Ovary (tissue), 9 donors: ENCODE results near the gene THY1. TPM values are rescaled to one million over a fixed set of nuclear protein-coding genes. Genes with fewer than 3 reads are reported as not detected.

ENCODE experiments used
- DNase-seq, 5 donors: peaks; one replicate each; pipeline ENCODE4 v3.0.0-alpha.2; 2019 to 2020
- H3K27ac ChIP-seq, 2 donors: fragments of 200-600 bp; one replicate each; pipeline versions ENCODE4 v1.5.1 to v1.8.0; 2019 to 2022
- H3K27me3 ChIP-seq: fragments of 200-600 bp; one replicate; pipeline ENCODE4 v1.8.0; 2022
- H3K36me3 ChIP-seq: fragments of 200-600 bp; sonication (generic); one replicate; pipeline ENCODE4 v1.5.1; 2019
- H3K4me1 ChIP-seq: one replicate; pipeline ENCODE4 v1.8.1; 2013; ENCODE audit warnings: mild to moderate bottlenecking, moderate library complexity; ENCODE audit not compliant: insufficient read depth
- H3K4me3 ChIP-seq: fragments of 200-600 bp; sonication (generic); one replicate; pipeline ENCODE4 v1.5.1; 2017
- H3K9me3 ChIP-seq, 2 donors: fragments of 200-600 bp in 1 of 2; sonication (generic) in 1 of 2; one replicate each; pipeline versions ENCODE4 v1.5.1 to v1.8.1; 2013 to 2019; ENCODE audit warnings: mild to moderate bottlenecking in 1 of 2, moderate library complexity in 1 of 2
- CTCF ChIP-seq, 3 donors: fragments of 450-650 bp in 2 of 3; fragments of 200-600 bp in 1 of 3; IDR thresholded peaks; one replicate each; pipeline versions ENCODE4 v1.5.1 to v1.8.0; 2016 to 2022; ENCODE audit warnings: antibody characterized with exemption in 3 of 3, mild to moderate bottlenecking in 1 of 3
- EP300 ChIP-seq: sonication (generic); formaldehyde crosslinking; IDR thresholded peaks from one replicate; pipeline ENCODE4 v1.6.1; 2017; ENCODE audit warnings: antibody characterized with exemption
- POLR2A ChIP-seq: fragments of 450-650 bp; IDR thresholded peaks from one replicate; pipeline ENCODE4 v1.6.1; 2017; ENCODE audit warnings: antibody characterized with exemption, mild to moderate bottlenecking, moderate library complexity
- WGBS, 3 donors: extraction: QIAGEN DNeasy Blood & Tissue Kit in 1 of 3; methylation state at CpG; one replicate each; pipeline versions ENCODE4 v1.1.5 to v1.1.7; 2013 to 2017; 5-methylcytosine and 5-hydroxymethylcytosine counted together
- intact Hi-C, 4 donors: fragments of 100-400 bp; cut with DNase I; formaldehyde crosslinking; loops; one replicate each; pipeline versions ENCODE4 v1.11.0 to v1.15.1; 2022 to 2023
- polyA plus RNA-seq, 2 donors: library from polyadenylated mRNA; stranded (reverse); fragments of 200-250 nt in 1 of 2; fragments of 350-450 nt in 1 of 2; fragmentation: Illumina TruSeq in 1 of 2; extraction: RNeasy Lipid Tissue Mini Kit (QIAGEN cat#74804) in 1 of 2; gene quantifications; one replicate each; pipeline ENCODE4 v1.2.3, GENCODE V29; 2013 to 2014
- total RNA-seq, 7 donors: library from RNA; depleted of rRNA in 2 of 7; stranded (reverse); fragments of >200 nt in 2 of 7; fragmentation: NEBNext Ultra II Directional in 3 of 7; extraction: Animal tissue kit (Norgen Biotek cat#: 25700) in 3 of 7; gene quantifications; one replicate each; pipeline versions ENCODE4 v1.1.0 to v1.2.4, GENCODE V29; 2016 to 2023
- donor health status: DM: no; HTN: no; CAD: no; lungs with moderate emphysema.
- donor health status: DM: no; HTN: no; CAD: no.
- donor health status: Bipolar disorder and iron deficiency.
- donor health status: DM: yes; HTN: yes; CAD: no.
- donor health status: DM: no; HTN: no; CAD: no.
- donor health status: DM: yes; HTN: yes; CAD: no.

THY1 gene
- total and polyA plus RNA-seq, 9 donors: 0.36 to 123 (median 15.0) TPM

- DNase-seq: no peak
- H3K4me1 ChIP-seq: peaks cover 4% of the 10 kb centered on the region
- 64 to 66% (median 65%) methylated on average over 16 of the region's 16 CpGs for WGBS, 3 donors
- H3K27me3 ChIP-seq: no peaks in the 10 kb centered on the region
- intact Hi-C loops: no loop called here
- no peaks in the 10 kb centered on the region for H3K36me3 ChIP-seq
- H3K27ac ChIP-seq: no peak overlapping the region
- TF ChIP-seq EP300: no peak
- no peaks in the 10 kb centered on the region for H3K9me3 ChIP-seq
- H3K4me3 ChIP-seq: no peak overlapping the region
These were observed 6.1 kb downstream of the THY1 start for GRCh38 chr11:119416606-119417580.

- Histone ChIP-seq H3K27ac (no peak overlapping the region), H3K4me3 (no peak overlapping the region), H3K4me1 (no peaks in the 10 kb centered on the region), H3K9me3 (no peaks in the 10 kb centered on the region), H3K36me3 (no peaks in the 10 kb centered on the region), H3K27me3 (no peaks in the 10 kb centered on the region)
- 83 to 89% (median 88%) methylated on average over 10 of the region's 10 CpGs for WGBS, 3 donors
- TF ChIP-seq CTCF (IDR thresholded peaks at IDR 0.05): no peak
- TF ChIP-seq POLR2A: no peak
- no peak for TF ChIP-seq EP300
- DNase-seq: no peak
- intact Hi-C loops: no loop called here
These were observed 7.0 kb downstream of the THY1 start for GRCh38 chr11:119415966-119416365.

GRCh38 chr11:119415517-119415916, 7.5 kb downstream of the THY1 start:
- Histone ChIP-seq H3K27ac (no peak overlapping the region), H3K4me1 (no peaks in the 10 kb centered on the region), H3K36me3 (no peaks in the 10 kb centered on the region), H3K4me3 (no peak overlapping the region), H3K27me3 (no peaks in the 10 kb centered on the region), H3K9me3 (no peaks in the 10 kb centered on the region)
- no peak for DNase-seq
- TF ChIP-seq POLR2A (no peak), CTCF (IDR thresholded peaks at IDR 0.05) (no peak), EP300 (no peak)
- 96 to 100% (median 99%) methylated on average over 3 of the region's 3 CpGs for WGBS, 3 donors
- intact Hi-C loops: no loop called here

- Histone ChIP-seq H3K27me3 (no peaks in the 10 kb centered on the region), H3K4me1 (no peaks in the 10 kb centered on the region), H3K36me3 (no peaks in the 10 kb centered on the region), H3K27ac (no peak overlapping the region), H3K9me3 (no peaks in the 10 kb centered on the region), H3K4me3 (no peak overlapping the region)
- no peak for TF ChIP-seq POLR2A
- TF ChIP-seq CTCF (IDR thresholded peaks at IDR 0.05): no peak
- TF ChIP-seq EP300: no peak
- DNase-seq: no peak
- intact Hi-C loops: no loop called here
These were observed 8.2 kb downstream of the THY1 start for GRCh38 chr11:119414734-119415133.

- Histone ChIP-seq H3K27me3 (no peaks in the 10 kb centered on the region), H3K9me3 (no peaks in the 10 kb centered on the region), H3K36me3 (no peaks in the 10 kb centered on the region), H3K27ac (no peak overlapping the region), H3K4me3 (no peak overlapping the region), H3K4me1 (no peaks in the 10 kb centered on the region)
- DNase-seq: no peak
- WGBS, 3 donors: 90 to 98% (median 92%) methylated on average over 2 of the region's 2 CpGs
- TF ChIP-seq CTCF (IDR thresholded peaks at IDR 0.05) (no peak), POLR2A (no peak), EP300 (no peak)
- intact Hi-C loops: no loop called here
These were observed 8.7 kb downstream of the THY1 start for GRCh38 chr11:119414321-119414720.
